Osteocyte (in vitro differentiated cells): ENCODE data around the gene COL2A1. TPM values are rescaled to one million over a fixed set of nuclear protein-coding genes. Genes with fewer than 3 reads are reported as not detected.

ENCODE experiments used
- DNase-seq: peaks from one replicate; pipeline ENCODE4 v3.0.0; 2021; ENCODE audit warnings: mixed read lengths; ENCODE audit not compliant: unreplicated experiment; ENCODE audit errors: extremely low spot score
- H3K27ac Mint-ChIP-seq: one replicate; pipeline ENCODE4 v1.8.0; 2021; ENCODE audit warnings: mild to moderate bottlenecking, mixed read lengths; ENCODE audit not compliant: unreplicated experiment
- H3K27me3 Mint-ChIP-seq: one replicate; pipeline ENCODE4 v1.8.0; 2021; ENCODE audit warnings: mixed read lengths; ENCODE audit not compliant: unreplicated experiment
- H3K36me3 Mint-ChIP-seq: one replicate; pipeline ENCODE4 v1.8.0; 2021; ENCODE audit warnings: mixed read lengths; ENCODE audit not compliant: unreplicated experiment
- H3K4me1 Mint-ChIP-seq: one replicate; pipeline ENCODE4 v1.8.0; 2021; ENCODE audit warnings: mixed read lengths; ENCODE audit not compliant: unreplicated experiment
- H3K4me3 Mint-ChIP-seq: one replicate; pipeline ENCODE4 v1.8.0; 2021; ENCODE audit warnings: mild to moderate bottlenecking, moderate library complexity, mixed read lengths; ENCODE audit not compliant: unreplicated experiment
- H3K9me3 Mint-ChIP-seq: one replicate; pipeline ENCODE4 v1.8.0; 2021; ENCODE audit warnings: mixed read lengths; ENCODE audit not compliant: unreplicated experiment
- CTCF ChIP-seq: fragments of 200-600 bp; sonication (generic); IDR thresholded peaks from 2 replicates; pipeline ENCODE4 v1.5.0; 2021; ENCODE audit warnings: antibody characterized with exemption, mild to moderate bottlenecking, moderate library complexity
- total RNA-seq: library from RNA; stranded (reverse); gene quantifications from 2 replicates; pipeline ENCODE4 v1.2.1, GENCODE V29; 2021

COL2A1 gene
- total RNA-seq, 1 donor from 2014 or later, result 0.70 TPM

DNA sequence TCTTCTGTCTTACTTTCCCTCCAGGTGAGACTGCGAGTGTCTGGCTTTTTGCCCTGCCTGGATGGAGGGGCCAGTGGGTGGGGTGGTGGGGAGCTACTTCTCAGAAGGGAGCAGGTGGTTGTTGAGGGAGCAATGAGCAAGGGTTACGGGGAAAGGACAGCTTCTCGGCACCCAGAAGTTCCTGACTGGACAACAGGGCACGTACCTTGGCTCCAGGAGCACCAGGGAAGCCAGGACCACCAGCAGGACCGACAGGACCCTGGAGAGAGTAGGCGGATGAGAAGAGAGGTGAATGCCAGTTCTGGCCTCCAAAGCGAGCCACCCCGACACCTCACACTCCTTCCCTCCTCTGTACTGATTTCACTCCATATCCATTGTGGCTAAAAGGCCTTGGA lies 15.3 kb downstream of the COL2A1 start:
- Mint-ChIP-seq H3K27me3 (no peaks in the 10 kb centered on the region), H3K36me3 (no peaks in the 10 kb centered on the region), H3K9me3 (no peaks in the 10 kb centered on the region), H3K4me1 (peaks cover 10% of the 10 kb centered on the region), H3K4me3 (no peak overlapping the region), H3K27ac (no peak overlapping the region)
- TF ChIP-seq CTCF, result no peak
- DNase-seq, result no peak

GRCh38 chr12:47988073-47989022 lies 15.9 kb downstream of the COL2A1 start:
- Mint-ChIP-seq H3K9me3 (no peaks in the 10 kb centered on the region), H3K4me3 (peak overlapping the region; percentile 42)
- DNase-seq, result no peak

GRCh38 chr12:47987411-47988072 lies 16.7 kb downstream of the COL2A1 start:
- no peak for TF ChIP-seq CTCF
- H3K4me1 Mint-ChIP-seq, result peaks cover 10% of the 10 kb centered on the region
- no peak for DNase-seq
- no peak overlapping the region for H3K27ac Mint-ChIP-seq
- H3K4me3 Mint-ChIP-seq, result no peak overlapping the region
- H3K9me3 Mint-ChIP-seq, result no peaks in the 10 kb centered on the region
- H3K27me3 Mint-ChIP-seq, result no peaks in the 10 kb centered on the region
- no peaks in the 10 kb centered on the region for H3K36me3 Mint-ChIP-seq

More at GRCh38 chr12:47988073-47989022, 15.9 kb downstream of the COL2A1 start:
- Mint-ChIP-seq H3K36me3 (no peaks in the 10 kb centered on the region), H3K27me3 (no peaks in the 10 kb centered on the region), H3K4me1 (peaks cover 10% of the 10 kb centered on the region), H3K27ac (peak overlapping the region; percentile 56)
- no peak for TF ChIP-seq CTCF

- H3K4me1 Mint-ChIP-seq, result peaks cover 10% of the 10 kb centered on the region
- DNase-seq, result no peak
- no peak overlapping the region for H3K4me3 Mint-ChIP-seq
- H3K9me3 Mint-ChIP-seq, result no peaks in the 10 kb centered on the region
- H3K27me3 Mint-ChIP-seq, result no peaks in the 10 kb centered on the region
- no peak for TF ChIP-seq CTCF
- H3K36me3 Mint-ChIP-seq, result no peaks in the 10 kb centered on the region
- H3K27ac Mint-ChIP-seq, result no peak overlapping the region
Observed at GRCh38 chr12:47986832-47987231, 17.4 kb downstream of the COL2A1 start.

- no peak for DNase-seq
- TF ChIP-seq CTCF, result no peak
- no peak overlapping the region for H3K4me3 Mint-ChIP-seq
- no peaks in the 10 kb centered on the region for H3K9me3 Mint-ChIP-seq
- no peak overlapping the region for H3K27ac Mint-ChIP-seq
- peaks cover 10% of the 10 kb centered on the region for H3K4me1 Mint-ChIP-seq
- no peaks in the 10 kb centered on the region for H3K36me3 Mint-ChIP-seq
- no peaks in the 10 kb centered on the region for H3K27me3 Mint-ChIP-seq
Observed at GRCh38 chr12:47986291-47986660, 18.0 kb downstream of the COL2A1 start.
